SU-DHL-6 (cell line): ENCODE measurements around the gene FMNL3.

Experiments
- CTCF ChIP-seq: fragments of 200-600 bp; sonication (generic); IDR thresholded peaks from one replicate; pipeline ENCODE4 v1.5.1; 2017; ENCODE audit warnings: antibody characterized with exemption, mild to moderate bottlenecking, low read length, moderate library complexity; ENCODE audit not compliant: insufficient read depth, poor library complexity, severe bottlenecking
- EZH2phosphoT487 ChIP-seq: fragments of 200-600 bp; sonication (generic), shearing (Covaris generic); conservative IDR thresholded peaks from 2 replicates; pipeline ENCODE4 v1.6.1; 2018; ENCODE audit warnings: mild to moderate bottlenecking, antibody characterized with exemption, low read length, moderate library complexity, mixed read lengths

- TF ChIP-seq CTCF (no peak), EZH2phosphoT487 (no peak)
These were observed 41.0 kb downstream of the FMNL3 start for GRCh38 chr12:49666176-49666575.
